ENCODE results near the gene FER1L5.

GRCh38 chr2:96687711-96688640 is 45.4 kb downstream of the FER1L5 start:
- TF ChIP-seq CTCF (IDR thresholded peaks at IDR 0.05 in 8 of 11, conservative IDR thresholded peaks at IDR 0.05 in 3 of 11), result no peak
- TF ChIP-seq POLR2A (IDR thresholded peaks at IDR 0.05), result no peak

Measured in spleen (tissue), 7 donors.